Measurements from ENCODE around the gene NRXN2. TPM values are rescaled to one million over a fixed set of nuclear protein-coding genes. Genes with fewer than 3 reads are reported as not detected.

The NRXN2 gene
- total RNA-seq, 2 experiments from 2014 or later: 0.08 TPM; not detected in 1

DNA sequence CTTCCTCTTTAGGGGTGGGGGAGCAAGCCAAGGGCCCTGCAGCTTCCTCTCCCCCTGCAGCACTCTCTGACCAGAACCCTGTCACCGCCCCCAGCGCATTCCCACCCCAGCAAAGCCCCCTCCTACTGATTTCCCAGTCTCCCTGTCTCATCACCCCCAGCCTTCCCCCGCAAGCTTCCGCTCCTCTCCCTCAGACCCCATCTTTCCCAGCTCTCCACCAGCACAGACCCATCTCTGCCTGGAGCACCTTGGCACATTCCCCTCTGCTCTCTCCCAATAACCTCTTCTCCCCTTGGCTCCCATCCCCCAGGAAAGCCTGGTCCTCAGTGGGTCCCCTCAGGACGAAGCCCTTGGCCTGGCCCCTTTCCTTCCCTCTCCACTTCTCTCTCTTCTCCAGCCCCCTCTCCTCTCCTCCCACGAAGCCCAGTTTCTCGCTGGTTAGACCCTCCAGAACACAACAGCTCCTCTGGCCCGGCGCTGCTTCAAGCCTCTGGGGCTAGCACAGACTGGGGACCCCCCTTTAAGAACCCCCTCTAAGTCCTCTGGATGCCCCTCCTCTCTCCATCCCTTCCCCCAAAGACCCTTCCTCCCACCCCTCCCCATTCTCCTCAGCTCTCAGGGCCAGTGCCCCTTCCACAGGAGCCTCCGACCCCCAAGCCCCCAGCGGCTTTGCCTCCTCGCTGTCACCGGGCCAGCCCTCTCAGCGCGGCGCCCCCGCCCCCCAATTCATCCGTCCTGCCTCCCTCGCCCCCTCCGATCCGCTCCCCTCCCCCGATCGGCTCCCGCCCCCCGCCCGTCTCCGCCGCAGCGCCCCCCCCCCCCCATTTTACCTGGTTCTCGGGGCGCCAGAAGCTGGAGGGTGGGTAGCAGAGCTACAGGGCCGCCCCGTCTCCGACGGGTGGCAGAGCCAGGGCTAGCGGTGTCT, 594 bp downstream of the NRXN2 start:
- Mint-ChIP-seq H3K27me3 (peaks cover 44% of the 10 kb centered on the region), H3K4me1 (peaks cover 10% of the 10 kb centered on the region), H3K4me3 (peak overlapping the region; percentile 24), H3K27ac (no peak overlapping the region), H3K36me3 (ENCODE audit: low read depth) (peaks cover 9% of the 10 kb centered on the region), H3K9me3 (no peaks in the 10 kb centered on the region)
- DNase-seq: no peak
- CTCF ChIA-PET: interaction anchor here (1.0 to 1.2 kb wide), 2 partner anchors 10 to 34 kb away, joined by 3 to 4 read pairs; no protein-coding TSS in a partner anchor
- POLR2A ChIA-PET: interaction anchor here (1.4 kb wide), 1 partner anchor 34 kb away, joined by 4 read pairs; no protein-coding TSS in a partner anchor

DNA sequence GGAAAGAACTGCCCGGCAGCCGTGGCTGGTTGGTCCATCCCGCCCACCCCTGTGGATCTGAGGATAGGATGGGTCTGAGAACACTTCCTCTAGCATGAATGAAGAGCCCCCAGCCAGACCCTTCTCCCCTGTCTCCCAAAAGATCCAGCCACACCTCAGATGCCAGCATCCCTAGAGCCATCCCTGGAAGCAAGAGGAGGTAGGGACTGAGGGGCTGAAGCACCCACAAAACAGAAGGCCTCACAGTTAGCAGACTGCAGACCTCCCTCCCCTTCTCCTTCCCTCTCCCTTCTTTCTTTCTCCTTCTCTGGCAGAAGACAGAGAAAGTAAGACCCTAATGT, 1.7 kb downstream of the NRXN2 start:
- no peak for DNase-seq
- ChIA-PET CTCF (interaction anchor here (1.2 kb wide), 1 partner anchor 33 kb away, joined by 4 read pairs; no protein-coding TSS in a partner anchor), POLR2A (interaction anchor here (1.4 kb wide), 1 partner anchor 32 kb away, joined by 4 read pairs; no protein-coding TSS in a partner anchor)
- no peaks in the 10 kb centered on the region for H3K36me3 Mint-ChIP-seq (ENCODE audit: low read depth)
- H3K4me3 Mint-ChIP-seq: no peak overlapping the region
- H3K27ac Mint-ChIP-seq: no peak overlapping the region
- peaks cover 54% of the 10 kb centered on the region for H3K27me3 Mint-ChIP-seq
- no peaks in the 10 kb centered on the region for H3K9me3 Mint-ChIP-seq
- peaks cover 10% of the 10 kb centered on the region for H3K4me1 Mint-ChIP-seq

- no peak for DNase-seq
- H3K4me3 Mint-ChIP-seq: no peak overlapping the region
- no peaks in the 10 kb centered on the region for H3K36me3 Mint-ChIP-seq (ENCODE audit: low read depth)
- H3K27me3 Mint-ChIP-seq: peaks cover 59% of the 10 kb centered on the region
- H3K4me1 Mint-ChIP-seq: peaks cover 10% of the 10 kb centered on the region
- H3K9me3 Mint-ChIP-seq: no peaks in the 10 kb centered on the region
- ChIA-PET CTCF (interaction anchor here (1.3 kb wide), 1 partner anchor 32 kb away, joined by 3 read pairs; no protein-coding TSS in a partner anchor), POLR2A (no interaction called here)
- H3K27ac Mint-ChIP-seq: no peak overlapping the region
These were observed 2.2 kb downstream of the NRXN2 start for GRCh38 chr11:64720640-64721358.

- CTCF ChIA-PET: interaction anchor here (1.3 kb wide), 1 partner anchor 31 kb away, joined by 3 read pairs; no protein-coding TSS in a partner anchor
- H3K36me3 Mint-ChIP-seq (ENCODE audit: low read depth): no peaks in the 10 kb centered on the region
- POLR2A ChIA-PET: no interaction called here
- peaks cover 63% of the 10 kb centered on the region for H3K27me3 Mint-ChIP-seq
- no peak overlapping the region for H3K27ac Mint-ChIP-seq
- peaks cover 8% of the 10 kb centered on the region for H3K4me1 Mint-ChIP-seq
- no peak overlapping the region for H3K4me3 Mint-ChIP-seq
- H3K9me3 Mint-ChIP-seq: no peaks in the 10 kb centered on the region
- no peak for DNase-seq
These were observed 2.8 kb downstream of the NRXN2 start for GRCh38 chr11:64720167-64720566.

DNA sequence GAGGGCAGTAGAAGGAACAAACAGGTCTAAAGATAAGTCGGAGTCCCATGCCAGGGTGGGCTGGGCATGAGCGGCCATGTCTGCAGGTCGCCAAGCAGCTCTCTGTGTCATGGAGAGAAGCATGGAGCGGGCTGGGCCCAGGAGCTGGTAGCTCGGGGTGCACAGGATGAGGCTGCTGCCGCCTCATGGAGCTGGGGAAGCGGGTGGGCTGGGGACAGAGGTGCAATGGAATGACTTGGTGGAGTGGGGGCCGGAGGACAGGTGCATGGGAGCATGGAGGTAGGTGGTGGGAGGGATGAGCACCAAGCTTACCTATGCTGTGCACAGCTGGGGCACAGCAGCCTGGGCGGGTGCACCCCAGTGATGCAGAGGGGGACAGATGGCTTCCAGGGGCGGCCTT, 3.6 kb downstream of the NRXN2 start:
- CTCF ChIA-PET: interaction anchor here (1.0 to 1.3 kb wide), 2 partner anchors 15 to 31 kb away, joined by 3 read pairs; no protein-coding TSS in a partner anchor
- peaks cover 8% of the 10 kb centered on the region for H3K4me1 Mint-ChIP-seq
- H3K9me3 Mint-ChIP-seq: no peaks in the 10 kb centered on the region
- H3K36me3 Mint-ChIP-seq (ENCODE audit: low read depth): no peaks in the 10 kb centered on the region
- peaks cover 71% of the 10 kb centered on the region for H3K27me3 Mint-ChIP-seq
- no peak overlapping the region for H3K27ac Mint-ChIP-seq
- DNase-seq: no peak
- POLR2A ChIA-PET: no interaction called here
- no peak overlapping the region for H3K4me3 Mint-ChIP-seq

GRCh38 chr11:64718780-64719124, 4.2 kb downstream of the NRXN2 start:
- H3K36me3 Mint-ChIP-seq (ENCODE audit: low read depth): peaks cover 2% of the 10 kb centered on the region

DNA sequence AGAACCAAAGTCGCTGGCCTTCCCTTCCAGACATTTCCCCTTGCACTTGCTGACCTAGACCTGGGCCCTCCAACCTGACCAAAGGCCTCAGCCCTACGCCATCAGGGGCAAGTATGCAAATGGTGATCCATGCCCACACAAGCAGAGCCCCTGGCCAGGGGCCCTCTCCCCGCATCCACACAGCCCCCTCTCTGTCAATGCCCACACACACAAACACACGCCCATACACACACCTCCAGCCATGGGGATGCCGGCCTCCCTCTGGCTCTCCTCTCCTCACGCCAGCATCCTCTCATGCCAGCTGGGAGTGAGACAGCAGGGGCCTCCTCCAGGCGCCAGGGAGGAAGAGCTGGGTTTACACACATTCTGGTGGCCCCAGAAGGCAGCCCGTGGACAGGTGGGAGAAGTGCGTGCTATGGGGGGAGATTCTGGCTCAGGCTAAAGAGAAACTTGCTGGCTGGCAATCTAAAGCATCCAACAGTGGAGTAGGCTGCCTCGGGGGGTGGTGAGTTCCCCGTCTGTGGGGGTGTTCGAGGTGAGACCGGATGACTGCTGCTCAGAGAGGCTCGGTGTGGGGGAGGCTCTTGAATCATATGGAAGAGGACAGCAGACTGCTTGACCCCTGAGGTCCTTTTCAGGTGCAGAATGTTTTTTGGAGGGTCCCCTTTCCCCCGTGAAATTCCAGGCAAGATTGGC, 4.8 kb downstream of the NRXN2 start:
- H3K27me3 Mint-ChIP-seq: peaks cover 78% of the 10 kb centered on the region
- no peak overlapping the region for H3K4me3 Mint-ChIP-seq
- H3K36me3 Mint-ChIP-seq (ENCODE audit: low read depth): peaks cover 2% of the 10 kb centered on the region
- H3K9me3 Mint-ChIP-seq: no peaks in the 10 kb centered on the region
- peaks cover 3% of the 10 kb centered on the region for H3K4me1 Mint-ChIP-seq
- CTCF ChIA-PET: interaction anchor here (1.0 to 1.2 kb wide), 2 partner anchors 13 to 30 kb away, joined by 3 read pairs; no protein-coding TSS in a partner anchor
- POLR2A ChIA-PET: interaction anchor here (2.0 kb wide), 1 partner anchor 14 kb away, joined by 8 read pairs; no protein-coding TSS in a partner anchor
- H3K27ac Mint-ChIP-seq: no peak overlapping the region
- DNase-seq: no peak

More at GRCh38 chr11:64718780-64719124, 4.2 kb downstream of the NRXN2 start:
- no peak overlapping the region for H3K27ac Mint-ChIP-seq
- ChIA-PET POLR2A (interaction anchor here (2.0 kb wide), 1 partner anchor 14 kb away, joined by 8 read pairs; no protein-coding TSS in a partner anchor), CTCF (interaction anchor here (1.0 kb wide), 1 partner anchor 14 kb away, joined by 3 read pairs; no protein-coding TSS in a partner anchor)
- no peaks in the 10 kb centered on the region for H3K9me3 Mint-ChIP-seq
- no peak for DNase-seq
- peaks cover 77% of the 10 kb centered on the region for H3K27me3 Mint-ChIP-seq
- peaks cover 4% of the 10 kb centered on the region for H3K4me1 Mint-ChIP-seq
- H3K4me3 Mint-ChIP-seq: no peak overlapping the region

DNA sequence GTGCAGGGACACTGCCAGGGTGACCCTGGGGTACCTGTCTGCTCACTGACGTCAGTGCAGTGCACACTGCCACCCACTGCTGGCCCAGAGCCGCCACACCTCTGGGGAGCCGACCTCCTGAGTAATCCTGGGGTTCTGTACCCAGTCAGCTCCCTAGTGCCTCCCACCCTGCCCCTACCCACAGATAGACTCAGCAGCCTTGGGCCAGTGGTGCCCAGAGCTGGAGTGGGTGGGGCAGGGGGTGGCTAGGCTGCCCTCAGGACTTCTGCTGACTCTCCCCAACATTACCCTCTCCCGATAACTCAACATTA, 5.8 kb downstream of the NRXN2 start:
- no peak for DNase-seq
- peaks cover 2% of the 10 kb centered on the region for H3K36me3 Mint-ChIP-seq (ENCODE audit: low read depth)
- no peak overlapping the region for H3K4me3 Mint-ChIP-seq
- ChIA-PET CTCF (interaction anchor here (1.2 kb wide), 1 partner anchor 29 kb away, joined by 3 read pairs; no protein-coding TSS in a partner anchor), POLR2A (interaction anchor here (2.0 kb wide), 1 partner anchor 13 kb away, joined by 8 read pairs; no protein-coding TSS in a partner anchor)
- peaks cover 79% of the 10 kb centered on the region for H3K27me3 Mint-ChIP-seq
- no peak overlapping the region for H3K27ac Mint-ChIP-seq
- H3K9me3 Mint-ChIP-seq: no peaks in the 10 kb centered on the region
- H3K4me1 Mint-ChIP-seq: peaks cover 6% of the 10 kb centered on the region

DNA sequence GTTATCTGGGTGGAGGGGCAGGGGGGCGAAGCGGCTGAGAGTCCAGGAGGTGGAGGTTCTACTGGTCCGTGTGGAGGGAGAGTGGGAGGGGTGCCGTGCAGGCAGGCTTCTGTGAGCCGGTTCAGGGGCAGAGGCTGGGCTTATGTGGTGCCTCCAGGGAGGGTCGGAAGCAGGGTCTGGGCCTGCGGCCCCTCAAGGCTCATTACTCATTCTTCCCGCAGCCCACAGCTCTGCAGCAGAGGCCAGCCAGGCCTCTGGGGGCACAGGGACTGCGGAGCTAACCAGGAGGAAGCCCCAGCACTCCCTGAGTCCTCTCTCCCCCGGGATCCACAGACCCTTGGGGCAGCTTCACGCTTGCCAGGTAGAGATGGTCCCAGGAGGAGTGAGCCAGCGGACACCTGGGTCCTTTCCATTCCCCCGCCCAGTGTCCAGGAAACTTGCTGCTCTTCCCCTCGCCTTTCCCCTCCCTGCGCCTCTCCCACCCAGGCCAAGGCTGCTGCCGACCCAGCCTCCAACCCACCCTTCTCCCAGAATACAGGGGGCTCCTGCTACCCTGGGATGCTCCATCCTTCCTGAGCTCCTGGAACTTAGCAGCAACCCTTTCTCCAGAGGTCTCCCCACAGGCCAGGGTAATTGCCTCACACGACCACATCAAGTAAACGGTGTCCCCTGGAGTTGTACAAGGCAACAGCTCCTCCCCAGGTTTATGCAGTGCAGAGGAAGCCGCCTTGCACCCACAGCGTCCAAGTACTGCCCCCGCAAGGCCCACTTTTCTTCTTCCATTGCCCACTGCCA, 6.3 kb downstream of the NRXN2 start:
- Mint-ChIP-seq H3K9me3 (no peaks in the 10 kb centered on the region), H3K27ac (no peak overlapping the region), H3K4me3 (no peak overlapping the region), H3K27me3 (peaks cover 79% of the 10 kb centered on the region), H3K4me1 (peaks cover 12% of the 10 kb centered on the region), H3K36me3 (ENCODE audit: low read depth) (peaks cover 2% of the 10 kb centered on the region)
- CTCF ChIA-PET: no interaction called here
- no peak for DNase-seq
- POLR2A ChIA-PET: no interaction called here

GRCh38 chr11:64715756-64716472, 7.1 kb downstream of the NRXN2 start:
- Mint-ChIP-seq H3K9me3 (no peaks in the 10 kb centered on the region), H3K27me3 (peaks cover 77% of the 10 kb centered on the region), H3K27ac (no peak overlapping the region), H3K4me3 (no peak overlapping the region), H3K36me3 (ENCODE audit: low read depth) (peaks cover 2% of the 10 kb centered on the region), H3K4me1 (peaks cover 12% of the 10 kb centered on the region)
- CTCF ChIA-PET: no interaction called here
- POLR2A ChIA-PET: no interaction called here
- no peak for DNase-seq

- ChIA-PET POLR2A (no interaction called here), CTCF (no interaction called here)
- H3K4me1 Mint-ChIP-seq: peaks cover 15% of the 10 kb centered on the region
- H3K27me3 Mint-ChIP-seq: peaks cover 77% of the 10 kb centered on the region
- no peaks in the 10 kb centered on the region for H3K9me3 Mint-ChIP-seq
- H3K4me3 Mint-ChIP-seq: no peak overlapping the region
- DNase-seq: no peak
- H3K27ac Mint-ChIP-seq: no peak overlapping the region
- H3K36me3 Mint-ChIP-seq (ENCODE audit: low read depth): peaks cover 2% of the 10 kb centered on the region
These were observed 7.9 kb downstream of the NRXN2 start for GRCh38 chr11:64715110-64715509.

DNA sequence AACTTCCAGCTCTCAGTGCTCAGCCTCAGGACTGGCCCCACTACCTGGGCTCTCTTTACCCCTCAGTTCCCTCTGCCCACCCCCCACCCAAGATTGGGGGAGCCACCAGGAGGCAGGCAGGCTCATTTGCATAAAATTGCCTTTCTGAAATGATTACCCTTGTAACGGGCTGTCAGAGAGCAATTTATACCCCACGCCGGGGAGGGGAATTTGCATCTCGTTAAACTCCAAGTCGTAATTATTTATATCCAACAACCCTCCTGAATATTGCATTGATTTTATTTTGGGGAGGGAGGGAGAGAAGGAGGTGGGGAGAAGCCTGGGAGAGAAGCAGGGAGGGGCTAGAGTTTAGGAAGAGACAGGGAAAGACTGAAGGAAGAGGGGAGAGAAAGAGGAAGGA, 8.3 kb downstream of the NRXN2 start:
- Mint-ChIP-seq H3K27me3 (peaks cover 76% of the 10 kb centered on the region), H3K4me1 (peaks cover 15% of the 10 kb centered on the region), H3K36me3 (ENCODE audit: low read depth) (peaks cover 2% of the 10 kb centered on the region), H3K27ac (no peak overlapping the region), H3K9me3 (no peaks in the 10 kb centered on the region), H3K4me3 (no peak overlapping the region)
- POLR2A ChIA-PET: no interaction called here
- DNase-seq: no peak
- CTCF ChIA-PET: no interaction called here

Data from activated CD4-positive, alpha-beta memory T cell treated with anti-CD3 and anti-CD28 coated beads, Interleukin-2, amount 10 ng/mL, durations not matched to agents 7 days and 5 days (primary cell).